Smooth muscle cell (in vitro differentiated cells): ENCODE results near the gene GFAP. TPM values are rescaled to one million over a fixed set of nuclear protein-coding genes. Genes with fewer than 3 reads are reported as not detected.

ENCODE experiments used
- DNase-seq: peaks from one replicate; lab custom pipeline; 2025; ENCODE audit not compliant: unreplicated experiment; lab: John Stamatoyannopoulos, UW
- H2AFZ ChIP-seq: fragments of 200-600 bp; sonication (generic); 2 replicates; pipeline ENCODE4 v1.6.0; 2016; ENCODE audit warnings: antibody characterized with exemption, low read depth, mild to moderate bottlenecking
- H3F3A ChIP-seq: fragments of 200-600 bp; sonication (generic); 2 replicates; pipeline ENCODE4 v1.6.0; 2017; ENCODE audit warnings: antibody characterized with exemption, low read depth
- H3K27ac ChIP-seq: fragments of 200-600 bp; sonication (generic); 2 replicates; pipeline ENCODE4 v1.5.1; 2016; ENCODE audit warnings: low read depth, mild to moderate bottlenecking
- H3K27me3 ChIP-seq: fragments of 200-600 bp; sonication (generic); 2 replicates; pipeline ENCODE4 v1.6.1; 2016; ENCODE audit warnings: low read depth, mild to moderate bottlenecking
- H3K36me3 ChIP-seq: fragments of 200-600 bp; sonication (generic); 2 replicates; pipeline ENCODE4 v1.5.1; 2016; ENCODE audit warnings: low read depth
- H3K4me1 ChIP-seq: fragments of 200-600 bp; sonication (generic); 2 replicates; pipeline ENCODE4 v1.5.1; 2016; ENCODE audit warnings: low read depth
- H3K4me2 ChIP-seq: fragments of 200-600 bp; sonication (generic); 2 replicates; pipeline ENCODE4 v1.6.0; 2016; ENCODE audit warnings: mild to moderate bottlenecking
- H3K4me3 ChIP-seq: fragments of 200-600 bp; sonication (generic); 2 replicates; pipeline ENCODE4 v1.5.1; 2016; ENCODE audit warnings: mild to moderate bottlenecking
- H3K79me2 ChIP-seq: fragments of 200-600 bp; sonication (generic); 2 replicates; pipeline ENCODE4 v1.6.0; 2016; ENCODE audit warnings: low read depth, mild to moderate bottlenecking
- H3K9ac ChIP-seq: fragments of 200-600 bp; sonication (generic); 2 replicates; pipeline ENCODE4 v1.6.0; 2016; ENCODE audit warnings: low read depth
- H3K9me3 ChIP-seq: fragments of 200-600 bp; sonication (generic); replicated peaks from 2 replicates; pipeline ENCODE4 v1.5.1; 2016; ENCODE audit warnings: low read depth
- H4K20me1 ChIP-seq: fragments of 200-600 bp; sonication (generic); 2 replicates; pipeline ENCODE4 v1.6.0; 2016; ENCODE audit warnings: low read depth
- CTCF ChIP-seq: fragments of 200-600 bp; sonication (generic); IDR thresholded peaks from 2 replicates; pipeline ENCODE4 v1.5.1; 2017; ENCODE audit warnings: borderline replicate concordance, mild to moderate bottlenecking, antibody characterized with exemption; ENCODE audit not compliant: insufficient read depth, poor library complexity, severe bottlenecking
- WGBS: methylation state at CpG from one replicate; pipeline ENCODE4 v1.1.7; 2016; ENCODE audit warnings: low lambda C conversion rate; 5-methylcytosine and 5-hydroxymethylcytosine counted together
- polyA plus RNA-seq: library from polyadenylated mRNA; unstranded; fragments of >200 nt; fragmentation: Nextera tagmentation; extraction: Ambion mirVana; gene quantifications from 2 replicates; pipeline ENCODE4 v1.2.1, GENCODE V29; 2016
- total RNA-seq: library from RNA; depleted of rRNA; stranded (reverse); fragments of >200 nt; gene quantifications from 2 replicates; pipeline ENCODE4 v1.2.3, GENCODE V29; 2014

The GFAP gene
- total and polyA plus RNA-seq, 2 experiments from 2014 or later = 0.04 to 0.64 TPM

- no peak for DNase-seq
- Histone ChIP-seq H2AFZ (no peak overlapping the region), H4K20me1 (no peaks in the 10 kb centered on the region), H3K27me3 (no peaks in the 10 kb centered on the region), H3K4me2 (no peak overlapping the region), H3K4me3 (no peak overlapping the region), H3K36me3 (no peaks in the 10 kb centered on the region), H3K4me1 (no peaks in the 10 kb centered on the region), H3K27ac (no peak overlapping the region), H3K9ac (no peak overlapping the region), H3F3A (no peaks in the 10 kb centered on the region), H3K9me3 (no peaks in the 10 kb centered on the region), H3K79me2 (no peaks in the 10 kb centered on the region)
- no peak for TF ChIP-seq CTCF
- WGBS = 94% methylated on average over 7 of the region's 7 CpGs
Observed at GRCh38 chr17:44928950-44929720, 13.8 kb upstream of the GFAP start.

DNA sequence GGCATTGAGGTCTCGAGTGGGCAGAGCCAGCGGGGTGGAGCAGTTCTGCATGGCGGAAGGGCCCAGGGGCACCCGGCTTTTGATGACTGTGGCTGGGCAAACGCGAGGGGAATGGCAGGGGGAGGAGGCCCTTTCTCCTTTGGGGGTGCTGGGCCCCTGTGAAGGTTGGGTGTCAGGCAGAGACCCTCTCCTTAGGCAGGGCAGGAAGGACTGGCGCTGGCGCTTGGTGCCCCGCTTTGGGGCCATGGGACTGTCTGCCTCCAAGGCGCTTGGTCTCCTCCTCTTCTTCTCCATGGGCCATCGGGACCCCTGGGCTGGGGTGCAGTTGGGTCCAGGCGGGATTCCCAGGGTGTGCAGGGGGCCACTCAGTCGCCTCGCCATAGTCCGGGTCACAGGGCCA is 12.8 kb upstream of the GFAP start:
- Histone ChIP-seq H3K27ac (no peak overlapping the region), H3K27me3 (no peaks in the 10 kb centered on the region), H3K9me3 (no peaks in the 10 kb centered on the region), H3K36me3 (no peaks in the 10 kb centered on the region), H3K4me1 (no peaks in the 10 kb centered on the region), H3K4me2 (no peak overlapping the region), H3F3A (no peaks in the 10 kb centered on the region), H3K79me2 (no peaks in the 10 kb centered on the region), H4K20me1 (no peaks in the 10 kb centered on the region), H3K4me3 (no peak overlapping the region), H3K9ac (no peak overlapping the region), H2AFZ (no peak overlapping the region)
- no peak for TF ChIP-seq CTCF
- WGBS = over 99% methylated on average over 15 of the region's 15 CpGs
- DNase-seq = no peak

- Histone ChIP-seq H3K27me3 (no peaks in the 10 kb centered on the region), H4K20me1 (no peaks in the 10 kb centered on the region), H3F3A (no peaks in the 10 kb centered on the region), H3K9me3 (no peaks in the 10 kb centered on the region), H3K36me3 (no peaks in the 10 kb centered on the region), H3K4me3 (no peak overlapping the region), H3K27ac (no peak overlapping the region), H3K9ac (no peak overlapping the region), H3K4me2 (no peak overlapping the region), H3K79me2 (no peaks in the 10 kb centered on the region), H2AFZ (no peak overlapping the region), H3K4me1 (no peaks in the 10 kb centered on the region)
- DNase-seq = no peak
- WGBS = 100% methylated on average over 3 of the region's 3 CpGs
- no peak for TF ChIP-seq CTCF
Observed at GRCh38 chr17:44927696-44928095, 12.4 kb upstream of the GFAP start.
